Lung (tissue), 12 donors: ENCODE results near the gene CNKSR1. TPM values are rescaled to one million over a fixed set of nuclear protein-coding genes. Genes with fewer than 3 reads are reported as not detected.
"Not testable (repeated sequence)": the region's sequence is repeated elsewhere in the genome, so short reads cannot be mapped to it uniquely, and the experiment has no call there.

Experiments used
- ATAC-seq: fragments of 200-7000 bp; cut with Tn5 transposase; one replicate; pipeline ENCODE4 v1.9.1; 2020; ENCODE audit warnings: moderate number of reproducible peaks; ENCODE audit not compliant: insufficient read depth, low FRiP score
- DNase-seq, 3 donors: peaks; one replicate each; pipeline ENCODE4 v3.0.0-alpha.2; 2013 to 2017
- H3K27ac ChIP-seq, 2 donors: one replicate each; pipeline ENCODE4 v1.5.1; 2013; ENCODE audit warnings: mild to moderate bottlenecking in 2 of 2, moderate library complexity in 2 of 2, control low read depth in 1 of 2, inconsistent platforms in 1 of 2, low read depth in 1 of 2, low read length in 1 of 2
- H3K27me3 ChIP-seq, 3 donors: one replicate each; pipeline ENCODE4 v1.5.1; 2013; ENCODE audit warnings: low read length in 2 of 3; ENCODE audit not compliant: control insufficient read depth in 3 of 3, insufficient read depth in 3 of 3
- H3K36me3 ChIP-seq, 4 donors: one replicate each; pipeline ENCODE4 v1.5.1; 2013; ENCODE audit warnings: low read length in 4 of 4, mild to moderate bottlenecking in 1 of 4, moderate library complexity in 1 of 4; ENCODE audit not compliant: control insufficient read depth in 4 of 4, insufficient read depth in 4 of 4
- H3K4me1 ChIP-seq, 5 donors: one replicate each; pipeline ENCODE4 v1.5.1; 2013; ENCODE audit warnings: low read length in 5 of 5, mild to moderate bottlenecking in 2 of 5, moderate library complexity in 1 of 5; ENCODE audit not compliant: control insufficient read depth in 5 of 5, insufficient read depth in 5 of 5
- H3K4me3 ChIP-seq: one replicate; pipeline ENCODE4 v1.5.1; 2013; ENCODE audit warnings: mild to moderate bottlenecking, control low read depth, moderate library complexity
- H3K9ac ChIP-seq, 2 donors: one replicate each; pipeline ENCODE4 v1.5.1; 2013; ENCODE audit warnings: low read length in 2 of 2, control low read depth in 1 of 2; ENCODE audit not compliant: insufficient read depth in 1 of 2
- H3K9me3 ChIP-seq, 4 donors: one replicate each; pipeline ENCODE4 v1.5.1; 2013; ENCODE audit warnings: low read length in 3 of 4, mild to moderate bottlenecking in 1 of 4, moderate library complexity in 1 of 4; ENCODE audit not compliant: control insufficient read depth in 4 of 4, insufficient read depth in 3 of 4
- WGBS, 2 donors: extraction: QIAGEN DNeasy Blood & Tissue Kit; methylation state at CpG; one replicate each; pipeline ENCODE4 v1.1.7; 2013; 5-methylcytosine and 5-hydroxymethylcytosine counted together
- polyA plus RNA-seq, 2 donors: library from polyadenylated mRNA; stranded (reverse); fragments of 200-250 nt; gene quantifications; one replicate each; pipeline ENCODE4 v1.2.1, GENCODE V29; 2013
- total RNA-seq, 2 donors: library from RNA; depleted of rRNA in 1 of 2; stranded (reverse); fragments of >200 nt in 1 of 2; gene quantifications; one replicate each; pipeline ENCODE4 v1.2.1, GENCODE V29; 2014 to 2021
- TF ChIP-seq, protein P1 (sequence below): IDR thresholded peaks from 2 replicates; pipeline ENCODE4 v1.5.1; 2012; ENCODE audit warnings: mild to moderate bottlenecking; ENCODE audit errors: control extremely low read depth, extremely low read depth
- donor health status: control.
- donor health status: control.
- donor health status: Bipolar disorder and iron deficiency.
- donor health status: healthy.
- donor health status: DM: yes; HTN: yes; CAD: no.

The CNKSR1 gene
- total and polyA plus RNA-seq, 4 donors: 10.8 to 34.7 (median 28.3) TPM

- DNase-seq (peak; percentile 28 to 61 (median 58)), ATAC-seq (peak; percentile 84)
- H3K27ac ChIP-seq: peak overlapping the region in 1 of 2 donors; percentile 43
- H3K27me3 ChIP-seq: peaks cover 0 to 24% (median 15%) of the 10 kb centered on the region in 3 donors
- no peaks in the 10 kb centered on the region for H3K36me3 ChIP-seq
- peaks cover 0 to 8% (median 2%) of the 10 kb centered on the region in 5 donors for H3K4me1 ChIP-seq
- TF ChIP-seq, protein P1, sequence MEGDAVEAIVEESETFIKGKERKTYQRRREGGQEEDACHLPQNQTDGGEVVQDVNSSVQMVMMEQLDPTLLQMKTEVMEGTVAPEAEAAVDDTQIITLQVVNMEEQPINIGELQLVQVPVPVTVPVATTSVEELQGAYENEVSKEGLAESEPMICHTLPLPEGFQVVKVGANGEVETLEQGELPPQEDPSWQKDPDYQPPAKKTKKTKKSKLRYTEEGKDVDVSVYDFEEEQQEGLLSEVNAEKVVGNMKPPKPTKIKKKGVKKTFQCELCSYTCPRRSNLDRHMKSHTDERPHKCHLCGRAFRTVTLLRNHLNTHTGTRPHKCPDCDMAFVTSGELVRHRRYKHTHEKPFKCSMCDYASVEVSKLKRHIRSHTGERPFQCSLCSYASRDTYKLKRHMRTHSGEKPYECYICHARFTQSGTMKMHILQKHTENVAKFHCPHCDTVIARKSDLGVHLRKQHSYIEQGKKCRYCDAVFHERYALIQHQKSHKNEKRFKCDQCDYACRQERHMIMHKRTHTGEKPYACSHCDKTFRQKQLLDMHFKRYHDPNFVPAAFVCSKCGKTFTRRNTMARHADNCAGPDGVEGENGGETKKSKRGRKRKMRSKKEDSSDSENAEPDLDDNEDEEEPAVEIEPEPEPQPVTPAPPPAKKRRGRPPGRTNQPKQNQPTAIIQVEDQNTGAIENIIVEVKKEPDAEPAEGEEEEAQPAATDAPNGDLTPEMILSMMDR: no peak
- no peak overlapping the region for H3K4me3 ChIP-seq
- no peaks in the 10 kb centered on the region for H3K9me3 ChIP-seq
- WGBS, 2 donors: 6 to 10% methylated on average over 45 to 50 of the region's 50 CpGs
- H3K9ac ChIP-seq: no peak overlapping the region
Observed at GRCh38 chr1:26225033-26225831, 47.9 kb downstream of the CNKSR1 start.

DNA sequence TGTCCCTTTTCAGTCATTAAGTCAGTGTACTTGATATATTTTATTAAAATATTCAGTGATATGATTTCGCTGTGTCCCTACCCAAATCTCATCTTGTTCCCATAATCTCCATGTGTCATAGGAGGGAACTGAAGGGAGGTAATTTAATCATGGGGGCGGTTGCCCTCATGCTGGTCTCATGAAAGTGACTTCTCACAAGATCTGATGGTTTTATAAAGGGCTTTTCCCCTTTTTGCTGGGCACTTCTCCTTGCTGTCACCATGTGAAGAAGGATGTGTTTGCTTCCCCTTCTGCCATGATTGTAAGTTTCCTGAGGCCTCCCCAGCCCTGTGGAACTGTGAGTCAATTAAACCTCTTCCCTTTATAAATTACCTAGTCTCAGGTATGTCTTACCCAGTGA, 53.4 kb downstream of the CNKSR1 start:
- not testable (repeated sequence) for H3K27ac ChIP-seq, H3K4me3 ChIP-seq, H3K4me1 ChIP-seq, H3K36me3 ChIP-seq, H3K9me3 ChIP-seq, H3K9ac ChIP-seq, DNase-seq, ATAC-seq
- H3K27me3 ChIP-seq: peaks cover 0 to 16% (median 10%) of the 10 kb centered on the region in 3 donors
- WGBS, 2 donors: 72 to 82% methylated on average over 2 of the region's 2 CpGs

GRCh38 chr1:26233903-26234643, 56.8 kb downstream of the CNKSR1 start, which contains the start of gene CEP85:
Gene CEP85 (plus strand): TSS chr1:26234200. CDS start chr1:26239784, 5,584 bp downstream.
- DNase-seq: peak; percentile 97 to 98 (median 98)
- TF ChIP-seq, protein P1: peak; percentile 78
- 0 to 1% methylated on average over 71 to 73 of the region's 73 CpGs for WGBS, 2 donors

More at GRCh38 chr1:26233903-26234643, 56.8 kb downstream of the CNKSR1 start, which contains the start of gene CEP85:
- no peaks in the 10 kb centered on the region for H3K27me3 ChIP-seq
- H3K36me3 ChIP-seq: peaks cover 0 to 4% (median 0%) of the 10 kb centered on the region in 4 donors
- H3K27ac ChIP-seq: peak within 1 kb of the TSS; percentile 88 to 95
- no peaks in the 10 kb centered on the region for H3K9me3 ChIP-seq
- H3K4me1 ChIP-seq: peaks cover 0 to 10% (median 4%) of the 10 kb centered on the region in 5 donors
- H3K9ac ChIP-seq: peak within 1 kb of the TSS; percentile 90 to 93
- ATAC-seq: peak; percentile 99
- H3K4me3 ChIP-seq: peak within 1 kb of the TSS; percentile 57
